ENCODE results near the gene RNF166.

The RNF166 gene

DNA sequence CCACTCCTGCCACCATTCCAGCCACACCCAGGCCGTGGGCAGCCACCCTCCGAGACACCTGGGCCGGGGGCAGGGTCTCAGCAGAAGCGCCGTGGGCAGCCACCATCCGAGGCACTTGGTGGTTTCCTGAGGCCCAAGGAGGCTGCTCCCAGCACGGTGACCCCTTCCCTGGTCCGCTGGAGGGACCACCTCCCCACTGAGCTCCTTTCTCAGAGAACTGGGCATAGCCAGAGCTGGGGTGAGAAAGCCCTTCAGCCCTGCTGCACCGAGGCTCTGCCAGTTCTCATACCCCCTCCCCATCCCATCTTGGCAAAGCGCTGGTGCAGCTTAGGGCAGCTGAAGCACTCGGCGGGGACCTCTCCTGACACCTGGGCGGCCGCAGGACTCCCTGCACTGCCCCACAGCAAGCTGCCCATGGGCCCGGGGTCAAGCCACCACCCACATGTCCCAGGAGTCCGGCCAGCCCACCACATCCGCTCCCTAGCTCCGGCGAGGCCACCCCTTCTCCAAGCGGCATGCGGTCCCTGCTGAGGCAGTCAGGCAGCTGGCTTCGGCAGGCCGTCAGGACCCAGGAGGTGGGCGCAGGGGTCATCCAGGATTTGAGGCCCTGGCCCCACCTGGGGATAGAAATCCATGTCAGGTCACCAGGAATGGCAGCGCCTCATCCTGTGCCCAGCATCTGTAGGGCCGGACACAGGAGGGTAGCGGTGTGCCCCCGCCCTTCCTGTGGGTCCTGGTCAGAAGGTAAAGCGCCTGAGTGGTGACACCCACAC lies 54.0 kb downstream of the RNF166 start:
- DNase-seq (ENCODE audit: low spot score), result no peak

DNA sequence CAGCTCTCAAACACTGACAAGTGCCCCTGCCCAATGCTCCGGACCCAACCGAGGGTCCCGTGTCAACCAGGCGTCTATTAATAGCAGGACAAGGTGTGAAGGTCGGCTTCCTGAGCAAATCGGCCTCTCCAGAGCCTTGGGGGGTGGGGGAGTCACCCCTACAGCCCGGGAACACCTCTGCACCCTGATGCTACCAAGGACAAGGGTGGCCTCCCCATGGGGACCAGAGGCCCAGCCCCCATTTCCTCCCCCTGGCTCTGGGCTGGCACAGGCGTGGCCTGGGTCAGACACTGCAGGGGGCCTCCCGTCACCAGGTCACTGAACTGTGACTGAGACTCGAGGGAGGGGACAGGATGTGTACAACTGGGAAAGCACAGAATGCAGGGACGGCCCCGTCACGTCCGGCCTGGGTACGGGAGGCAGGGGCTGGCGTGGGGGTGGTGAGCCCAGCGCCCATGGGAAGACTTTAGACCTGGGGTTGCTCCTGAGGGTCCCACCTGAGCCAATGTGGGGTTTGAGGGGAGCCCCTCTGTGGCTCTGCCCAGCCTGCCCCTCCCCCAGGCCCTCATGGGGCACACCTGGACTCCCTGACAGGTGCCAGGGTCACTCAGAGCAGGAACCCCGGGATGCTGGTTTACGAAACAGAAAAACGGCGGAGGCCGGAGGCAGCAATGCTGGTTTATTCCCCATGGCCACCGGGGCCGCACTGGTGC lies 54.8 kb downstream of the RNF166 start:
- DNase-seq (ENCODE audit: low spot score), result peak; percentile 94

DNA sequence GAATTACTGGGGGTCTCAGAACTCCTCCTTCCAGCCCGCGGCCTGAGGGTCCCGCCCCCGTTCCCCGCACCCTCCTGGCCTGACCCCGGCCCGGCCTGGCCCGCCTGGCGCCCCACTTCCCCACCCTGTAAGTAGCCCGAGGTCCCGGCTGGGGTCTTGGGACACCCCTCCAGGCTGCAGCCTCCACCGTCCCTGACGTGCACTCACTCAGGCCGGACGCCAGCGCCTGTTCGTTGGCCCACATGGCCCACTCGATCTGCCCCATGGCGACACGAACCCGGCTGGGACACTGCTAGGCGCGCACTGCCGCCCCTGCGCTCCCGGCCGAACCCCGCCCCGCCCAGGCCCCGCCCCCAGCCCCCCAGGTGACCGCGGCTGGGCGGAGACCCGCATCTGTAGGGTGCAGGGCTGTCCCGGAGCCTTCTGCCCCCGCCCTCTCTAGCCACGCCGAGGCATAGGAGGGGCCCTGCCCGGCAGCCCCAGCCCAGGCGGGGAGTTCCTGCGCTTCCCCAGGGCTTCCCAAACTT lies 55.4 kb downstream of the RNF166 start, which contains the start of gene CYBA:
Gene CYBA, minus strand, starts transcription at position 305 of the 527 bp plus-strand sequence. Its CDS starts 40 bp downstream, at position 265.
- peak; percentile 89 for DNase-seq (ENCODE audit: low spot score)

DNA sequence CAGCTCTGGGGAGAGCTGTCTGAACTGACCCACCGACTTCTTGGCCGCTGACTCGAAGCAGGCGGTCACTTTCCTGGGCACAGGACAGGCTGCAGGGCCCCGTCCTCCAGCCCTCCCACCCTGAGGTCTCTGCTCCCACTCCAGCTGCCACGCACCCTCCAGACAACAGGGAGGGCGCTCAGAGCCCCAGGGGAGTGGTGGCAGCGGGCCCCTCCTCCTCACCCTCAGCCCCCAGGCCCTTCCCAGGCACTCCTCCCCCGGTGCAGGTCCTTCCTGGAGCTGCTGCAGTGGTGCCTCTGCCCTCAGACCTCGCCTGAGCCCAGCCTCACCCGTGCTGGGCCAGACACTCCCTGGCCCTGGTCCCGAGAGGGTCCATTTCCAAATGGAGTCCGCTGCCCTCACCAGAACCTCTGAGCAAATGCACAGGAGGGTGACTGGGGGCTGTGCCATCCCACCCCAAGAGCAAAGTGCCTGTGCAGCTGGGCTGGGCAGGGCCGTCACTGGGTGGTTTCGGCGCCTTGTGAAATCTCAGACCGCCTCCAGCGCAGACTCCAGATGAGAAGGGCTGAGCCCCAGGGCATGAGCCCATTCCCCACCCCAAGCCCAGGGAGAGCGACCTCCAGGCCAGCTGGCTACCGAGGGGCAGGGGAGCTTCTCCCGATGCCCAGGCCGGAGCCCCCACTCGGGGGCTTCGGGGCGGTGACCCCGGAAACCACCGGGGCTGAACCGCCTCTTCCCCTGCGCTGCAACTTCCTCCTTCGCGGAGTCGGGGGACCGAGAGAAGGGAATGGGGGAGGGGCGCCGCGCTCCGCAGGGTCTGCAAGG lies 56.1 kb downstream of the RNF166 start:
- DNase-seq (ENCODE audit: low spot score), result peak; percentile 53

DNA sequence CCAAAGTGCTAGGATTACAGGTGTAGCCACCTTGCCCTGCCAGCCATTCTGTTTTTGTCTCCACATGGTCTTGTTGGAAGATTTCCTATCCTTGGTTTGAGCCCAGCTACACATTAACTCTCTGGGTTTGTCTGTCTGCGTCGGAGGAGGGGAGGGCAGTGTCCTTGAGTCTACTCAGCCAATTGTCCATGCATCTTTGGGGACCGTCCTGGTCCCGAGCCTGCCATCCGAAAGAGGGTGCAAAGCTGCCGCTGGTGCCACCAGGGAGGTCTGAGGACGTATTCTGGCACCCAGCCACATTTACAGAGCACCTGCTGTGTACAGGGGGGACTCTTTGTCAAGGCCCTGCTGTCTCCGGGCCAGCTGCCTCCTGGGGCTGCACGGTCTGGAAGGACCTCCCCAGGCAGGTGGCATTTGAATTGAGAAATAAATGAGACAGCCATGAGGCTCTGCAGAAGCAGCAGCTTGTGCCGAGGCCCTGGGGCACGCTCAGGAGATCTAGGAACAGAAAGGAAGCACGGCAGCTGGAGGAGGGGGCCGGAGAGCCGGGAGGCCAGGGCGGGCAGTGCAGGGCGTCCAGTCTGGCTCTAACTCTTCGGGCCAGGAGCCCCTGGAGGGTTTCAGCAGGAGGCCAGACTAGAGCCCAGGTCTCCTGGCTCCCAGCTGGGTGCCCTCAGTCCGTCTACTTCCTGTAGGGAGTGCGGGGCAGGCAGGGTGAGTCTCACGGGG lies 56.8 kb downstream of the RNF166 start:
- DNase-seq (ENCODE audit: low spot score), result no peak

DNA sequence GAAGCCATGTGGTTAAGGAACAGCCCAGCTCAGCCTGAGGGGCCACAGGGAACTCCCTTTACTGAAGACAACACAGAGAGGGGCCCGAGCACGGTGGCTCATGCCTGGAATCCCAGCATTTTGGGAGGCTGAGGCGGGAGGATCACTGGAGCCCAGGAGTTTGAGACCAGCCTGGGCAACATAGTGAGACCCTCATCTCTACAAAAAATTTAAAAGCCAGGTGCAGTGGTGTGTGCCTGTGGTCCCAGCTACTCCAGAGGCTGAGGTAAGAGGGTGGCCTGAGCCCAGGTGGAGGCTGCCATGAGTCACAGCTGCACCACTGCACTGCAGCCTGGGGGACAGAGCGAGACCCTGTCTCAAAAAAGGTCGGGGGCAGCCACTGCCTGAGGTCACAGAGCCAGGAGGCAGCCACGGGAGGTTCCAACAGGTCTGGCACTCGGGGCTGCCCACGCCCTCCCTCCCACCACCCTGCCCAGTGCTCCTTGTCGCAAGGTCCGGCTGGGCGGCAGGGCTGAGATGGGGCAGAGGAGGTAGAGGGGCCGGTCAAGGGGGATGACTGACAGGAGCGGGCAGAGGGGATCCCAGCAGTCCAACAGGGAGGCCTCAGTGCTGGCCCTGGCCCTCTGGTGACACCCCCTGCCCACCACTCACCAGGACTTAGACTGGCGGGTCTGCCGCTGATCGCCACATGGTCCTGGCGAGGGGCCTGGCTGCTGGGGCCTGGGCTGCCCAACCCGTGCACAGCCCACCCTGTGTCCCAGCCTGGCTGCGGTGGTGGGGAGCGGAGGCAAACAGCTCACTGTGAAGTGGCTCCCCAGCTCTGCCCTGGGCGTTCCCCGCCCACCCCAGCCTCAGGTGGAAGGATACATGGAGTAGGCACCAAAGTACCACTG lies 58.8 kb downstream of the RNF166 start:
- no peak for DNase-seq (ENCODE audit: low spot score)
